ENCODE results near the gene ACTBL2.

DNA sequence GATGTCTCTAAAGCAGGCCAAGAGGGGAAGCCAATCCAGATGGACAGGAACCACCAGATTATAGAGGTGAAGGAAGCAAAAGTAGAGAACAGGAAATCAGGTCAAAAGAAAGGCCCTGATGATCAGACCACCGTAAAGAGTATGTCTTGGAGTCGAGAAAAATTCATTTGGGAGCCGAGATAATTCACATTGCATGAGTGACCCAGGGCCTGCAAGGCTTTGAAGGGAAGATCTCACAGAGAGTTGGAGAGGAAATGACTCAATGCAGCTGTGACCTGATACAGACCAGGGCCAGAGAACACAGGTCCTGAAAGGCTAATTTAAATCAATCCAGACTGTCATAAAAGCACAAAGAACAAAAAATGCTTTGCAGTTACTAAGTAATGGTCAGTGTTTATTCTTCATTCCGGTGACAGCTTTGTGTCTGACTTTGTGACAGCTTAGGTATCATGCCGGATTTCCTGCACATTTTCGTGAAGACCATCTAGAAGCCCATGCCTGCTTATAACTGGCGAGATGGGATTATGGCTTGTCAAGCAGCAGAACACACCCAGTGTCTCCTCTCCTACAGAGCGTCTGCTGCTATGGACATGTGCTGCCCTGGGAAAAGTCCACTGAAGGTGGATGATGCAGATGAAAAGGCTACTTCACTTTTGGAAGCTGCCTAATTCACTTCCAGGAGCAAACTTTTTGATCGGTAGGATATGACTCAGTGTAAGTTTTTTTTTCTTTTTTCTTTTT is 5.8 kb upstream of the ACTBL2 start:
- TF ChIP-seq EZH2 (IDR thresholded peaks at IDR 0.05; ENCODE audit: insufficient read depth, poor library complexity, severe bottlenecking) (no peak), EZH2phosphoT487 (IDR thresholded peaks at IDR 0.05; ENCODE audit: insufficient read depth, low read depth) (no peak)

Measured in GM23248 (cell line).